ENCODE data around the gene ANO8. TPM values are rescaled to one million over a fixed set of nuclear protein-coding genes. Genes with fewer than 3 reads are reported as not detected.
A peak's percentile ranks its signal among the peaks of the same experiment; 100 is the strongest.

The ANO8 gene
- total and polyA plus RNA-seq, 2 of the 13 experiments (the other 11 are each of a cell fraction or from before 2014, with no cell fraction given), result 1.8 to 3.5 TPM

- peak; percentile 68 for TF ChIP-seq TBX2 (CRISPR knock-in tag; IDR thresholded peaks at IDR 0.05; ENCODE audit: borderline replicate concordance)
- no peak for TF ChIP-seq ZNF570 (CRISPR knock-in tag; IDR thresholded peaks at IDR 0.05; ENCODE audit: borderline replicate concordance)
- TF ChIP-seq KLF9 (CRISPR knock-in tag; IDR thresholded peaks at IDR 0.05; ENCODE audit: low read depth), result no peak
- TF ChIP-seq ZNF17 (CRISPR knock-in tag; IDR thresholded peaks at IDR 0.05), result no peak
- 0 out of 2 replicates have a peak, but pooled peaks have one; percentile 41 for TF ChIP-seq FOXK2 (IDR thresholded peaks at IDR 0.05)
- no peak for TF ChIP-seq ZNF670 (CRISPR knock-in tag; IDR thresholded peaks at IDR 0.05; ENCODE audit: borderline replicate concordance)
- TF ChIP-seq GATAD1 (CRISPR knock-in tag; IDR thresholded peaks at IDR 0.05), result peak; percentile 49
- no peak for TF ChIP-seq TOE1 (CRISPR knock-in tag; IDR thresholded peaks at IDR 0.05)
- TF ChIP-seq, protein P1, sequence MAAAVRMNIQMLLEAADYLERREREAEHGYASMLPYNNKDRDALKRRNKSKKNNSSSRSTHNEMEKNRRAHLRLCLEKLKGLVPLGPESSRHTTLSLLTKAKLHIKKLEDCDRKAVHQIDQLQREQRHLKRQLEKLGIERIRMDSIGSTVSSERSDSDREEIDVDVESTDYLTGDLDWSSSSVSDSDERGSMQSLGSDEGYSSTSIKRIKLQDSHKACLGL (CRISPR knock-in tag; IDR thresholded peaks at IDR 0.05), result peak; percentile 45; the same call in 1 of the 2 replicates
- TF ChIP-seq ZFX (CRISPR knock-in tag; IDR thresholded peaks at IDR 0.05; ENCODE audit: low read depth), result peak; percentile 83
- TF ChIP-seq SP2 (CRISPR knock-in tag; IDR thresholded peaks at IDR 0.05), result peak; percentile 99
- no peak for TF ChIP-seq ZFAT (CRISPR knock-in tag; conservative IDR thresholded peaks at IDR 0.05)
- TF ChIP-seq NONO (IDR thresholded peaks at IDR 0.05), result no peak
- no peak for TF ChIP-seq NONO (CRISPR knock-in tag; conservative IDR thresholded peaks at IDR 0.05)
- no peak for TF ChIP-seq ZHX2 (IDR thresholded peaks at IDR 0.05; ENCODE audit: low read depth)
- TF ChIP-seq ZHX2 (CRISPR knock-in tag; IDR thresholded peaks at IDR 0.05; ENCODE audit: borderline replicate concordance), result no peak
- TF ChIP-seq, protein P2, sequence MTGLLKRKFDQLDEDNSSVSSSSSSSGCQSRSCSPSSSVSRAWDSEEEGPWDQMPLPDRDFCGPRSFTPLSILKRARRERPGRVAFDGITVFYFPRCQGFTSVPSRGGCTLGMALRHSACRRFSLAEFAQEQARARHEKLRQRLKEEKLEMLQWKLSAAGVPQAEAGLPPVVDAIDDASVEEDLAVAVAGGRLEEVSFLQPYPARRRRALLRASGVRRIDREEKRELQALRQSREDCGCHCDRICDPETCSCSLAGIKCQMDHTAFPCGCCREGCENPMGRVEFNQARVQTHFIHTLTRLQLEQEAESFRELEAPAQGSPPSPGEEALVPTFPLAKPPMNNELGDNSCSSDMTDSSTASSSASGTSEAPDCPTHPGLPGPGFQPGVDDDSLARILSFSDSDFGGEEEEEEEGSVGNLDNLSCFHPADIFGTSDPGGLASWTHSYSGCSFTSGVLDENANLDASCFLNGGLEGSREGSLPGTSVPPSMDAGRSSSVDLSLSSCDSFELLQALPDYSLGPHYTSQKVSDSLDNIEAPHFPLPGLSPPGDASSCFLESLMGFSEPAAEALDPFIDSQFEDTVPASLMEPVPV (CRISPR knock-in tag; IDR thresholded peaks at IDR 0.05), result no peak
- TF ChIP-seq TCF7 (IDR thresholded peaks at IDR 0.05; ENCODE audit: low read depth), result no peak
- no peak for TF ChIP-seq ZNF432 (CRISPR knock-in tag; IDR thresholded peaks at IDR 0.05; ENCODE audit: borderline replicate concordance)
- peak; percentile 37; the same call in 1 of the 2 replicates for TF ChIP-seq YEATS4 (CRISPR knock-in tag; IDR thresholded peaks at IDR 0.05; ENCODE audit: borderline replicate concordance)
- TF ChIP-seq NFIB (CRISPR knock-in tag; IDR thresholded peaks at IDR 0.05; ENCODE audit: borderline replicate concordance), result no peak
- TF ChIP-seq HNRNPLL (IDR thresholded peaks at IDR 0.05; ENCODE audit: low read depth, low read length, poor library complexity, severe bottlenecking), result peak; percentile 71
These were observed 31.3 kb downstream of the ANO8 start, which contains the start of gene ABHD8 (continued) for GRCh38 chr19:17303167-17303939.
